HepG2 (cell line): ENCODE measurements around the gene AUP1. TPM values are rescaled to one million over a fixed set of nuclear protein-coding genes. Genes with fewer than 3 reads are reported as not detected.
A peak's percentile ranks its signal among the peaks of the same experiment; 100 is the strongest.

ENCODE experiments used
- ARID2 ChIP-seq: sonication (generic); formaldehyde crosslinking; IDR thresholded peaks from 2 replicates; pipeline ENCODE4 v1.8.1; 2022; ENCODE audit warnings: mild to moderate bottlenecking, missing genetic modification reagents, borderline replicate concordance
- BORCS8-MEF2B ChIP-seq: sonication (generic); formaldehyde crosslinking; IDR thresholded peaks from 2 replicates; pipeline ENCODE4 v1.8.0; 2022; ENCODE audit warnings: mild to moderate bottlenecking, missing genetic modification reagents
- EHMT2 ChIP-seq: fragments of 200-600 bp; sonication (generic); IDR thresholded peaks from 2 replicates; pipeline ENCODE4 v1.7.0; 2017; ENCODE audit warnings: antibody characterized with exemption, low read depth, low read length, borderline replicate concordance
- GATAD1 ChIP-seq: IDR thresholded peaks from 2 replicates; pipeline ENCODE4 v1.6.1; 2016; ENCODE audit warnings: missing genetic modification reagents, missing compliant biosample characterization
- HCFC1 ChIP-seq: fragments of 150-350 bp; IDR thresholded peaks from 2 replicates; pipeline ENCODE4 v1.6.1; 2014; ENCODE audit warnings: low read depth, low read length
- HES4 ChIP-seq: sonication (generic); formaldehyde crosslinking; IDR thresholded peaks from 2 replicates; pipeline ENCODE4 v1.9.0; 2021; ENCODE audit warnings: mild to moderate bottlenecking, missing genetic modification reagents, borderline replicate concordance
- KDM5B ChIP-seq: sonication (generic); formaldehyde crosslinking; IDR thresholded peaks from 2 replicates; pipeline ENCODE4 v1.4.0; 2020; ENCODE audit warnings: missing genetic modification reagents, mild to moderate bottlenecking, borderline replicate concordance
- MIER2 ChIP-seq: IDR thresholded peaks from 2 replicates; pipeline ENCODE4 v1.6.1; 2016; ENCODE audit warnings: missing biosample characterization, missing genetic modification reagents
- NFE2L2 ChIP-seq: fragments of 150-350 bp; IDR thresholded peaks from 2 replicates; pipeline ENCODE4 v1.6.1; 2014; ENCODE audit warnings: low read length
- PHF21A ChIP-seq: sonication (generic); formaldehyde crosslinking; IDR thresholded peaks from 2 replicates; pipeline ENCODE4 v1.5.0; 2020; ENCODE audit warnings: mild to moderate bottlenecking, missing genetic modification reagents
- POGZ ChIP-seq: sonication (generic); formaldehyde crosslinking; IDR thresholded peaks from 2 replicates; pipeline ENCODE4 v1.4.0; 2020; ENCODE audit warnings: mild to moderate bottlenecking, missing genetic modification reagents
- POLR2AphosphoS5 ChIP-seq: IDR thresholded peaks from 2 replicates; pipeline ENCODE4 v1.6.1; 2012; ENCODE audit warnings: low read depth, low read length
- SATB2 ChIP-seq: sonication (generic); formaldehyde crosslinking; IDR thresholded peaks from 2 replicates; pipeline ENCODE4 v1.5.0; 2020; ENCODE audit warnings: missing genetic modification reagents
- SSRP1 ChIP-seq: IDR thresholded peaks from 2 replicates; pipeline ENCODE4 v1.6.1; 2016; ENCODE audit warnings: control low read depth
- TARDBP ChIP-seq: sonication (generic); formaldehyde crosslinking; IDR thresholded peaks from 2 replicates; pipeline ENCODE4 v1.8.0; 2022; ENCODE audit warnings: mild to moderate bottlenecking, missing genetic modification reagents
- TOPORS ChIP-seq: sonication (generic); formaldehyde crosslinking; IDR thresholded peaks from 2 replicates; pipeline ENCODE4 v1.8.0; 2023; ENCODE audit warnings: mild to moderate bottlenecking, missing genetic modification reagents
- YY1 ChIP-seq: IDR thresholded peaks from 2 replicates; pipeline ENCODE4 v1.6.1; 2011; ENCODE audit warnings: low read length, low read depth, moderate library complexity, mild to moderate bottlenecking; ENCODE audit not compliant: insufficient read depth, insufficient replicate concordance
- ZBTB42 ChIP-seq: sonication (generic); formaldehyde crosslinking; IDR thresholded peaks from 2 replicates; pipeline ENCODE4 v1.5.0; 2020; ENCODE audit warnings: mild to moderate bottlenecking, missing genetic modification reagents
- ZFY ChIP-seq: sonication (generic); formaldehyde crosslinking; IDR thresholded peaks from 2 replicates; pipeline ENCODE4 v1.4.0; 2020; ENCODE audit warnings: missing genetic modification reagents
- ZNF335 ChIP-seq: sonication (generic); formaldehyde crosslinking; IDR thresholded peaks from 2 replicates; pipeline ENCODE4 v1.4.0; 2020; ENCODE audit warnings: missing genetic modification reagents
- ZNF451 ChIP-seq: sonication (generic); formaldehyde crosslinking; IDR thresholded peaks from 2 replicates; pipeline ENCODE4 v1.5.0; 2020; ENCODE audit warnings: mild to moderate bottlenecking, missing genetic modification reagents
- polyA plus RNA-seq, 8 experiments: library from polyadenylated mRNA; depleted of rRNA in 3 of 8; stranded (reverse) in 7 of 8; unstranded in 1 of 8; fragments of >200 nt; fragmentation: Illumina TruSeq in 4 of 8; extraction: Trizol in 4 of 8; gene quantifications; 2 replicates each; pipeline versions ENCODE4 v1.2.1 to v1.2.3, GENCODE V29; 2011 to 2016; ENCODE audit warnings: low read depth in 4 of 8, missing spikeins in 1 of 8, mixed read lengths in 1 of 8; ENCODE audit not compliant: insufficient read depth in 1 of 8
- total RNA-seq, 5 experiments: library from RNA; depleted of rRNA; stranded (reverse); fragments of >200 nt; fragmentation: Illumina TruSeq; extraction: Trizol; gene quantifications; 2 replicates each; pipeline ENCODE4 v1.2.3, GENCODE V29; 2016; ENCODE audit warnings: low read depth in 1 of 5
- TF ChIP-seq, protein P1 (sequence below), 2 experiments: IDR thresholded peaks; 2 replicates each; pipeline ENCODE4 v1.6.1; 2011 to 2012; ENCODE audit warnings: low read length in 2 of 2, borderline replicate concordance in 1 of 2, low read depth in 1 of 2, mild to moderate bottlenecking in 1 of 2, moderate library complexity in 1 of 2
- TF ChIP-seq, protein P2 (sequence below): sonication (generic); formaldehyde crosslinking; IDR thresholded peaks from 2 replicates; pipeline ENCODE4 v1.8.1; 2023; ENCODE audit warnings: mild to moderate bottlenecking, missing genetic modification reagents
- TF ChIP-seq, protein P3 (sequence below): sonication (generic); formaldehyde crosslinking; IDR thresholded peaks from 2 replicates; pipeline ENCODE4 v1.8.1; 2023; ENCODE audit warnings: mild to moderate bottlenecking, missing genetic modification reagents

AUP1 gene
- total and polyA plus RNA-seq, 2 of the 13 experiments (the other 11 are each of a cell fraction or from before 2014, with no cell fraction given), result 174 to 267 TPM

DNA sequence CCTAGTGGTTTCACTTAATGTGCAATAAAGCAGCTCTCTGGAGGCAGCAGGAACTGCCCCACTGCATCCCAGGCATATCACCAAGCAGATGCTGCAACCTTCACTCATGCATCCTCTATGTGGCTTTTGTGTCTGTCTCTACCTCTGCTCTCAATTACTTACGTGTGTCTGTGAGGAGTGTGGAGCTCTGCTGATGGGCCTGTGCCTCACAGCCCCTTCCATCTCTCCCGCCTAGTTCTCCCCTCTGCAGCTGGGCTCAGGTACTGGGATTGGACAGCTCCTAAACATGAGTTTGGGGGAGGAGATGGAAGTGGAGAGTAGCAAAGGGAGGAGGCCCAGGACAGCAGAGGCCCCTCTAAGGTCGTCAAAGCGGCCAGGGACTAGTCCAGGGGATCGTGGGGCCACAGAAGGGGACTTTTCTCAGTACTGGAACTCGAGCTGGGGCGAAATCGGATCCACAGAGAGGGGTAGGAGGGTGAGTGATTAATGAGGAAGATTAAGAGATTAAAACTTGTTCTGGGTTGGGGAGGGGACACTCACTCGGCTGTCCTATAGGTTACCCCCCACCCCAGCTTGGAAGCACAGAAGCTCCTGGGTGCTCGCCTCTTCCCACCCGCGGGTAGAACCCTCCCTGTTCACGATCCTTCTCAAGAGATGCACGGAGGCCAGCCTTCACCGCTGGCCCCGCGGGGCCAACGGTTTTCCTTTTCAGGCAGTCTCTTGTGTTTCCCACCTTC, 28.0 kb downstream of the AUP1 start (continued):
- TF ChIP-seq HES4 (CRISPR knock-in tag) (0 out of 2 replicates have a peak, but pooled peaks have one; percentile 13), SATB2 (CRISPR knock-in tag) (no peak), KDM5B (CRISPR knock-in tag) (0 out of 2 replicates have a peak, but pooled peaks have one; percentile 17), POLR2AphosphoS5 (peak; percentile 59; the same call in 1 of the 2 replicates), MIER2 (CRISPR knock-in tag) (0 out of 2 replicates have a peak, but pooled peaks have one; percentile 49), PHF21A (no peak), ARID2 (CRISPR knock-in tag) (0 out of 2 replicates have a peak, but pooled peaks have one; percentile 52), ZNF451 (CRISPR knock-in tag) (0 out of 2 replicates have a peak, but pooled peaks have one; percentile 11), ZBTB42 (CRISPR knock-in tag) (no peak), TARDBP (CRISPR knock-in tag) (peak; percentile 31; the same call in 1 of the 2 replicates), GATAD1 (CRISPR knock-in tag) (0 out of 2 replicates have a peak, but pooled peaks have one; percentile 31), ZNF335 (no peak; the same call in 1 of the 2 replicates), HCFC1 (no peak), BORCS8-MEF2B (CRISPR knock-in tag) (peak; percentile 62; the same call in 1 of the 2 replicates), YY1 (peak; percentile 20), POGZ (CRISPR knock-in tag) (peak; percentile 32; the same call in 1 of the 2 replicates), NFE2L2 (no peak), ZFY (peak; percentile 56; the same call in 1 of the 2 replicates), EHMT2 (no peak), TOPORS (no peak), SSRP1 (peak; percentile 66)
- TF ChIP-seq, protein P1, sequence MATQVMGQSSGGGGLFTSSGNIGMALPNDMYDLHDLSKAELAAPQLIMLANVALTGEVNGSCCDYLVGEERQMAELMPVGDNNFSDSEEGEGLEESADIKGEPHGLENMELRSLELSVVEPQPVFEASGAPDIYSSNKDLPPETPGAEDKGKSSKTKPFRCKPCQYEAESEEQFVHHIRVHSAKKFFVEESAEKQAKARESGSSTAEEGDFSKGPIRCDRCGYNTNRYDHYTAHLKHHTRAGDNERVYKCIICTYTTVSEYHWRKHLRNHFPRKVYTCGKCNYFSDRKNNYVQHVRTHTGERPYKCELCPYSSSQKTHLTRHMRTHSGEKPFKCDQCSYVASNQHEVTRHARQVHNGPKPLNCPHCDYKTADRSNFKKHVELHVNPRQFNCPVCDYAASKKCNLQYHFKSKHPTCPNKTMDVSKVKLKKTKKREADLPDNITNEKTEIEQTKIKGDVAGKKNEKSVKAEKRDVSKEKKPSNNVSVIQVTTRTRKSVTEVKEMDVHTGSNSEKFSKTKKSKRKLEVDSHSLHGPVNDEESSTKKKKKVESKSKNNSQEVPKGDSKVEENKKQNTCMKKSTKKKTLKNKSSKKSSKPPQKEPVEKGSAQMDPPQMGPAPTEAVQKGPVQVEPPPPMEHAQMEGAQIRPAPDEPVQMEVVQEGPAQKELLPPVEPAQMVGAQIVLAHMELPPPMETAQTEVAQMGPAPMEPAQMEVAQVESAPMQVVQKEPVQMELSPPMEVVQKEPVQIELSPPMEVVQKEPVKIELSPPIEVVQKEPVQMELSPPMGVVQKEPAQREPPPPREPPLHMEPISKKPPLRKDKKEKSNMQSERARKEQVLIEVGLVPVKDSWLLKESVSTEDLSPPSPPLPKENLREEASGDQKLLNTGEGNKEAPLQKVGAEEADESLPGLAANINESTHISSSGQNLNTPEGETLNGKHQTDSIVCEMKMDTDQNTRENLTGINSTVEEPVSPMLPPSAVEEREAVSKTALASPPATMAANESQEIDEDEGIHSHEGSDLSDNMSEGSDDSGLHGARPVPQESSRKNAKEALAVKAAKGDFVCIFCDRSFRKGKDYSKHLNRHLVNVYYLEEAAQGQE (IDR thresholded peaks at IDR 0.05; ENCODE audit: borderline replicate concordance in 1 of 2, low read depth in 1 of 2, low read length in 2 of 2), result peak in 1 of 2 experiments; percentile 85; a peak in 2 of 4 replicates
- TF ChIP-seq, protein P2, sequence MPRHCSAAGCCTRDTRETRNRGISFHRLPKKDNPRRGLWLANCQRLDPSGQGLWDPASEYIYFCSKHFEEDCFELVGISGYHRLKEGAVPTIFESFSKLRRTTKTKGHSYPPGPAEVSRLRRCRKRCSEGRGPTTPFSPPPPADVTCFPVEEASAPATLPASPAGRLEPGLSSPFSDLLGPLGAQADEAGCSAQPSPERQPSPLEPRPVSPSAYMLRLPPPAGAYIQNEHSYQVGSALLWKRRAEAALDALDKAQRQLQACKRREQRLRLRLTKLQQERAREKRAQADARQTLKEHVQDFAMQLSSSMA (CRISPR knock-in tag), result peak; percentile 60; the same call in 1 of the 2 replicates
- TF ChIP-seq, protein P3, sequence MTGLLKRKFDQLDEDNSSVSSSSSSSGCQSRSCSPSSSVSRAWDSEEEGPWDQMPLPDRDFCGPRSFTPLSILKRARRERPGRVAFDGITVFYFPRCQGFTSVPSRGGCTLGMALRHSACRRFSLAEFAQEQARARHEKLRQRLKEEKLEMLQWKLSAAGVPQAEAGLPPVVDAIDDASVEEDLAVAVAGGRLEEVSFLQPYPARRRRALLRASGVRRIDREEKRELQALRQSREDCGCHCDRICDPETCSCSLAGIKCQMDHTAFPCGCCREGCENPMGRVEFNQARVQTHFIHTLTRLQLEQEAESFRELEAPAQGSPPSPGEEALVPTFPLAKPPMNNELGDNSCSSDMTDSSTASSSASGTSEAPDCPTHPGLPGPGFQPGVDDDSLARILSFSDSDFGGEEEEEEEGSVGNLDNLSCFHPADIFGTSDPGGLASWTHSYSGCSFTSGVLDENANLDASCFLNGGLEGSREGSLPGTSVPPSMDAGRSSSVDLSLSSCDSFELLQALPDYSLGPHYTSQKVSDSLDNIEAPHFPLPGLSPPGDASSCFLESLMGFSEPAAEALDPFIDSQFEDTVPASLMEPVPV (CRISPR knock-in tag), result peak; percentile 58; the same call in 1 of the 2 replicates
